Suprapubic skin (tissue), 4 donors: ENCODE results near the gene KCTD18. TPM values are rescaled to one million over a fixed set of nuclear protein-coding genes. Genes with fewer than 3 reads are reported as not detected.

ENCODE experiments used
- DNase-seq, 2 donors: peaks; one replicate each; pipeline ENCODE4 v3.0.0-alpha.2; 2019; ENCODE audit warnings: low spot score in 2 of 2
- H3K27ac ChIP-seq: fragments of 200-600 bp; sonication (generic); one replicate; pipeline ENCODE4 v1.5.1; 2019
- H3K27me3 ChIP-seq: fragments of 200-600 bp; sonication (generic); one replicate; pipeline ENCODE4 v1.5.1; 2019
- H3K36me3 ChIP-seq: fragments of 200-600 bp; sonication (generic); one replicate; pipeline ENCODE4 v1.5.1; 2019
- H3K4me1 ChIP-seq: fragments of 200-600 bp; sonication (generic); one replicate; pipeline ENCODE4 v1.5.1; 2019
- H3K4me3 ChIP-seq: fragments of 200-600 bp; sonication (generic); one replicate; pipeline ENCODE4 v1.5.1; 2019; ENCODE audit warnings: mild to moderate bottlenecking
- H3K9me3 ChIP-seq: fragments of 200-600 bp; sonication (generic); one replicate; pipeline ENCODE4 v1.5.1; 2019
- EP300 ChIP-seq: sonication (generic); formaldehyde crosslinking; IDR thresholded peaks from one replicate; pipeline ENCODE4 v1.6.1; 2017; ENCODE audit warnings: antibody characterized with exemption
- POLR2A ChIP-seq, 2 donors: fragments of 450-650 bp; IDR thresholded peaks; one replicate each; pipeline ENCODE4 v1.6.1; 2017; ENCODE audit warnings: antibody characterized with exemption in 2 of 2, mild to moderate bottlenecking in 2 of 2, moderate library complexity in 2 of 2
- POLR2AphosphoS5 ChIP-seq, 3 donors: sonication (generic); formaldehyde crosslinking; IDR thresholded peaks; one replicate each; pipeline ENCODE4 v1.6.1; 2017; ENCODE audit warnings: antibody characterized with exemption in 3 of 3
- WGBS: methylation state at CpG from one replicate; pipeline ENCODE4 v1.1.5; 2018; 5-methylcytosine and 5-hydroxymethylcytosine counted together
- total RNA-seq, 4 donors: library from RNA; depleted of rRNA; stranded (reverse); fragments of >200 nt; gene quantifications; one replicate each; pipeline ENCODE4 v1.1.0, GENCODE V29; 2016
- TF ChIP-seq, protein P1 (sequence below), 2 donors: fragments of 200-600 bp in 1 of 2; fragments of 450-650 bp in 1 of 2; sonication (generic) in 1 of 2; IDR thresholded peaks; one replicate each; pipeline ENCODE4 v1.5.1; 2016 to 2019; ENCODE audit warnings: antibody characterized with exemption in 2 of 2, mild to moderate bottlenecking in 1 of 2, moderate library complexity in 1 of 2

The KCTD18 gene
- total RNA-seq, 4 donors from 2014 or later: 14.0 to 22.8 (median 21.2) TPM

DNA sequence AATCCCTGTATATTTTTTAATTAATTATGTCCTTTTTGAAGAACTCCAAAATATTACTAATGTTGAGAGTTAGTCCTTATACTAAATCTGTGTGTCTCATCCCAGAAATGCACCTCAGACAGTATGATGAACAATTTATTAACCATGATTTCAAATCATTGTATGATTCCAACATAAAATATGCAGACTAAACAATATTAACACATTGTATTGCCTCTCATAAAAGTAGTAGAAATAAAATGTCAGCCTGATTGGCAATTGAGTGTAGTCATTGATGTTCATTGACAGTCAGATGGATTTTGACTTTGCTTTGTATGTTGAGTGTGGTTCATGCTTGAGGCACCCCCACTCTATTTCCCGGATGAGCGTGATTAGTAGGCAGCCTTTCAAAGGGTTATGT is 57.5 kb downstream of the KCTD18 start:
- Histone ChIP-seq H3K27me3 (no peaks in the 10 kb centered on the region), H3K4me1 (peaks cover 10% of the 10 kb centered on the region), H3K36me3 (peaks cover 4% of the 10 kb centered on the region), H3K27ac (no peak overlapping the region), H3K9me3 (no peaks in the 10 kb centered on the region), H3K4me3 (no peak overlapping the region)
- TF ChIP-seq POLR2A (IDR thresholded peaks at IDR 0.05): no peak
- no peak for TF ChIP-seq POLR2AphosphoS5 (IDR thresholded peaks at IDR 0.05)
- TF ChIP-seq, protein P1, sequence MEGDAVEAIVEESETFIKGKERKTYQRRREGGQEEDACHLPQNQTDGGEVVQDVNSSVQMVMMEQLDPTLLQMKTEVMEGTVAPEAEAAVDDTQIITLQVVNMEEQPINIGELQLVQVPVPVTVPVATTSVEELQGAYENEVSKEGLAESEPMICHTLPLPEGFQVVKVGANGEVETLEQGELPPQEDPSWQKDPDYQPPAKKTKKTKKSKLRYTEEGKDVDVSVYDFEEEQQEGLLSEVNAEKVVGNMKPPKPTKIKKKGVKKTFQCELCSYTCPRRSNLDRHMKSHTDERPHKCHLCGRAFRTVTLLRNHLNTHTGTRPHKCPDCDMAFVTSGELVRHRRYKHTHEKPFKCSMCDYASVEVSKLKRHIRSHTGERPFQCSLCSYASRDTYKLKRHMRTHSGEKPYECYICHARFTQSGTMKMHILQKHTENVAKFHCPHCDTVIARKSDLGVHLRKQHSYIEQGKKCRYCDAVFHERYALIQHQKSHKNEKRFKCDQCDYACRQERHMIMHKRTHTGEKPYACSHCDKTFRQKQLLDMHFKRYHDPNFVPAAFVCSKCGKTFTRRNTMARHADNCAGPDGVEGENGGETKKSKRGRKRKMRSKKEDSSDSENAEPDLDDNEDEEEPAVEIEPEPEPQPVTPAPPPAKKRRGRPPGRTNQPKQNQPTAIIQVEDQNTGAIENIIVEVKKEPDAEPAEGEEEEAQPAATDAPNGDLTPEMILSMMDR (IDR thresholded peaks at IDR 0.05): no peak
- no peak for TF ChIP-seq EP300
- 100% methylated on average over 2 of the region's 2 CpGs for WGBS
- DNase-seq: no peak

DNA sequence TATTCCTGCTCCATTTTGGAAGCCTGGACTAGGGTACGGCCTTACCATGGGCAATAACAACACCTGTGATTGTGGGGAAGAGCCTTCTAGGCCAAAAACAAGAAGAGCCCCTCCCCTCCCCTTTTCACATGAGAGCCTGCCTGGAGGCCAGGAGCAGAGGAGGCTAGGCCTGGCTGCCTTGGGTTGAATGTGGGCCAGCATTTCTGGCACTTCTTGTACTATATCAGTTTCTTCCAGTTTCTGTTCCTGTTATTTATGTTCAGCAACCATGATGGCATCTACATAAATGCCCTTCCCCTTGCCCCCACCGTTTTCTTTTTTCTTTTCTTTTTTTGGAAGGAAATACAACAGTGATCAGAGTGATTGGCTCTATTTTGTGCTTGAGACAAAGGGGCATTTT is 58.4 kb downstream of the KCTD18 start:
- Histone ChIP-seq H3K4me3 (no peak overlapping the region), H3K27ac (no peak overlapping the region), H3K27me3 (no peaks in the 10 kb centered on the region), H3K36me3 (peaks cover 4% of the 10 kb centered on the region), H3K4me1 (peaks cover 10% of the 10 kb centered on the region), H3K9me3 (no peaks in the 10 kb centered on the region)
- DNase-seq: no peak
- 75% methylated on average over 2 of the region's 2 CpGs for WGBS
- TF ChIP-seq EP300 (no peak), POLR2A (IDR thresholded peaks at IDR 0.05) (no peak), POLR2AphosphoS5 (IDR thresholded peaks at IDR 0.05) (no peak)
- TF ChIP-seq, protein P1 (IDR thresholded peaks at IDR 0.05): no peak

DNA sequence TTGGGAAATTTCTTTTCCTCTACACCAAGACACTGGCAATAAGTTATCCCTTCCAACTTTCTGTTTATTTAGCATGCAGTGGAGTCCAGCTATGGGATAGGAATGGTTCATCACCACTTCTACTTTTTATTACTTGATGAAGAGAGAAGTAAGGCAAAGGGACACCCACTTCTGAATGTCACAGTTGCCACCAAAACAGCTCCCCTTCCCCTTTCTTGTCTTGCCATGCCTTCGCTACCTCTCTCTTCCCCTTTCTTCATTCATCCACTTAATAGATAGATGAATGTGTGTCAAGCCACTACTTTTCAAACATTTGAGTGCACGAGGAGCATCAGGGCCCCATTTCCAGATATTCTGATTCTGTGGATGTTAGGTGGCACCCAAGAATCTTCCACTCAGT is 59.6 kb downstream of the KCTD18 start:
- H3K4me3 ChIP-seq: no peak overlapping the region
- no peak overlapping the region for H3K27ac ChIP-seq
- peaks cover 2% of the 10 kb centered on the region for H3K4me1 ChIP-seq
- no peaks in the 10 kb centered on the region for H3K9me3 ChIP-seq
- 92% methylated on average over 2 of the region's 2 CpGs for WGBS
- no peak for DNase-seq
- TF ChIP-seq, protein P1 (IDR thresholded peaks at IDR 0.05): no peak
- no peak for TF ChIP-seq EP300
- H3K36me3 ChIP-seq: peaks cover 4% of the 10 kb centered on the region
- no peaks in the 10 kb centered on the region for H3K27me3 ChIP-seq

DNA sequence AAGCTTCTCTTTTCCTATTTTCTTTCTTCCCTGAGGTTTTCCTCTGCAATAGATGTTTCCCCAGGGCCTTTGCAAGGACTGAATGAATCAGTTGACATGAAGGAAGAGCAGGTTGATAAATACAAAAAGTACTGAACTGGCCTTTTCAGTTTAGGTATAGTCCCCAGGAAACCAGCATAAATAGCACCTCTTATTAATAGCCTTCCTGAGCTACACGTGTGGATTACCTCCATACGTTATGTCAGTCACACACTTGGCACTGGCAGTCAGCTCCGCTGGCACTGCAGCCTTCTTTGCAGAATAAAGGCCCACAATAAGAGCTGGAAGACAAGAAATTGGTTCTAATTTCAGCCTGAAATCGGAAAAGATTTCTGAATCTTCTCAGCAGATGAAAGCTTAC is 60.7 kb downstream of the KCTD18 start:
- H3K9me3 ChIP-seq: no peaks in the 10 kb centered on the region
- no peak overlapping the region for H3K4me3 ChIP-seq
- no peaks in the 10 kb centered on the region for H3K27me3 ChIP-seq
- WGBS: 83% methylated on average over 4 of the region's 4 CpGs
- DNase-seq: no peak
- TF ChIP-seq EP300 (no peak), POLR2AphosphoS5 (IDR thresholded peaks at IDR 0.05) (no peak), POLR2A (IDR thresholded peaks at IDR 0.05) (no peak)
- TF ChIP-seq, protein P1 (IDR thresholded peaks at IDR 0.05): no peak
- peaks cover 4% of the 10 kb centered on the region for H3K36me3 ChIP-seq
- no peak overlapping the region for H3K27ac ChIP-seq
- no peaks in the 10 kb centered on the region for H3K4me1 ChIP-seq

DNA sequence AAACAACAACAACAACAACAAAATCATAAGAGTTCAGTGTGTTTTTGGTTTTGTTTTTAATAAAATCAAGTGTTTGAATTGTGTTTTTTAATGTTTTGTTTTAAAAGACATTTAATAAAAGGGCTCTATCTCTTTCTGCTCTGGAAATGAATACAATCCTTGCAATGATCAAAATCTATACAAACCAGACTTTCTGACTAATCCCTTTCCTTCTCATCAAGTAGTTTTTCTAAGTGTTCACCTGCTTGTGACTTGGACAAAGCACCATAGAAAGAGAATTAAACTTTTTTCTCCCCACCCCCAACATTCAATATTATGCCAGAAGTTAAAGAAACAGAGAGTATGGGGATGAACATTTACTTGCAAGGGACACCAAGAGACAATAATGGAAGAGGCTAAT is 61.4 kb downstream of the KCTD18 start:
- Histone ChIP-seq H3K36me3 (peaks cover 4% of the 10 kb centered on the region), H3K4me1 (no peaks in the 10 kb centered on the region), H3K9me3 (no peaks in the 10 kb centered on the region), H3K27me3 (no peaks in the 10 kb centered on the region), H3K27ac (no peak overlapping the region), H3K4me3 (no peak overlapping the region)
- TF ChIP-seq POLR2AphosphoS5 (IDR thresholded peaks at IDR 0.05) (no peak), EP300 (no peak), POLR2A (IDR thresholded peaks at IDR 0.05) (no peak)
- TF ChIP-seq, protein P1 (IDR thresholded peaks at IDR 0.05): no peak
- DNase-seq: no peak
